WTC11 (cell line): ENCODE data around the gene TIMM21. TPM values are rescaled to one million over a fixed set of nuclear protein-coding genes. Genes with fewer than 3 reads are reported as not detected.

Experiments
- ATAC-seq: fragments of 200-7000 bp; cut with Tn5 transposase; 2 replicates; pipeline ENCODE4 v1.10.0; 2021; ENCODE audit warnings: mild to moderate bottlenecking, moderate library complexity
- CTCF ChIA-PET: fragments of 300-600 bp; sonication (Branson Sonifier 250); formaldehyde crosslinking; loops from one replicate; lab custom pipeline; 2021; ENCODE audit warnings: antibody characterized with exemption; lab: Charles Lee
- POLR2A ChIA-PET: fragments of 350-600 bp; sonication (Branson Sonifier 250); formaldehyde crosslinking; loops from one replicate; lab custom pipeline; 2021; ENCODE audit warnings: antibody characterized with exemption; lab: Charles Lee
- DNase-seq: peaks from one replicate; pipeline ENCODE4 v3.0.0; 2021; ENCODE audit warnings: low spot score
- H3K27ac Mint-ChIP-seq: 2 replicates; pipeline ENCODE4 v1.8.0; 2021; ENCODE audit warnings: mixed read lengths
- H3K27me3 Mint-ChIP-seq: 2 replicates; pipeline ENCODE4 v1.8.0; 2021; ENCODE audit warnings: low read depth, mild to moderate bottlenecking, moderate library complexity, mixed read lengths
- H3K36me3 Mint-ChIP-seq: 2 replicates; pipeline ENCODE4 v1.8.0; 2021; ENCODE audit warnings: mixed read lengths
- H3K4me1 Mint-ChIP-seq: 2 replicates; pipeline ENCODE4 v1.8.0; 2022; ENCODE audit warnings: mixed read lengths
- H3K4me3 Mint-ChIP-seq: 2 replicates; pipeline ENCODE4 v1.8.0; 2021; ENCODE audit warnings: mild to moderate bottlenecking, moderate library complexity, mixed read lengths
- H3K9me3 Mint-ChIP-seq: 2 replicates; pipeline ENCODE4 v1.8.0; 2021; ENCODE audit warnings: mixed read lengths
- ATF6 ChIP-seq: sonication (generic); formaldehyde crosslinking; IDR thresholded peaks from 2 replicates; pipeline ENCODE4 v1.8.1; 2023; ENCODE audit warnings: mild to moderate bottlenecking, missing genetic modification reagents
- CBFB ChIP-seq: sonication (generic); formaldehyde crosslinking; IDR thresholded peaks from 2 replicates; pipeline ENCODE4 v1.8.1; 2022; ENCODE audit warnings: mild to moderate bottlenecking, low read depth, missing genetic modification reagents
- CREM ChIP-seq: sonication (generic); formaldehyde crosslinking; IDR thresholded peaks from 2 replicates; pipeline ENCODE4 v1.8.1; 2022; ENCODE audit warnings: mild to moderate bottlenecking, missing genetic modification reagents, moderate library complexity
- CTCF ChIP-seq: fragments of 200-600 bp; IDR thresholded peaks from 2 replicates; pipeline ENCODE4 v1.8.0; 2022; ENCODE audit warnings: antibody characterized with exemption
- EMX1 ChIP-seq: fragments of 250-450 bp; sonication (Bioruptor Pico); IDR thresholded peaks from 2 replicates; pipeline ENCODE4 v1.8.0; 2021; ENCODE audit warnings: mild to moderate bottlenecking
- ETV6 ChIP-seq: sonication (generic); formaldehyde crosslinking; IDR thresholded peaks from 2 replicates; pipeline ENCODE4 v1.8.1; 2022; ENCODE audit warnings: mild to moderate bottlenecking, missing genetic modification reagents
- FOXJ3 ChIP-seq: sonication (generic); formaldehyde crosslinking; IDR thresholded peaks from 2 replicates; pipeline ENCODE4 v1.9.0; 2021; ENCODE audit warnings: missing genetic modification reagents, mild to moderate bottlenecking, borderline replicate concordance
- FOXK1 ChIP-seq: sonication (generic); formaldehyde crosslinking; IDR thresholded peaks from 2 replicates; pipeline ENCODE4 v1.8.0; 2022; ENCODE audit warnings: mild to moderate bottlenecking, moderate library complexity, missing genetic modification reagents
- GTF2I ChIP-seq: fragments of 250-450 bp; sonication (Bioruptor Pico); conservative IDR thresholded peaks from 2 replicates; pipeline ENCODE4 v1.4.0; 2021; ENCODE audit warnings: mild to moderate bottlenecking
- IRF2 ChIP-seq: sonication (generic); formaldehyde crosslinking; IDR thresholded peaks from 2 replicates; pipeline ENCODE4 v1.8.0; 2022; ENCODE audit warnings: low read depth, missing genetic modification reagents, borderline replicate concordance
- MXD4 ChIP-seq: fragments of 250-450 bp; sonication (Bioruptor Pico); IDR thresholded peaks from 2 replicates; pipeline ENCODE4 v1.8.0; 2021; ENCODE audit warnings: mild to moderate bottlenecking, moderate library complexity, borderline replicate concordance
- NR1H2 ChIP-seq: sonication (generic); formaldehyde crosslinking; IDR thresholded peaks from 2 replicates; pipeline ENCODE4 v1.9.0; 2021; ENCODE audit warnings: mild to moderate bottlenecking, moderate library complexity, missing genetic modification reagents
- SP1 ChIP-seq: sonication (generic); formaldehyde crosslinking; conservative IDR thresholded peaks from 2 replicates; pipeline ENCODE4 v1.8.1; 2022; ENCODE audit warnings: missing genetic modification reagents
- USF1 ChIP-seq: sonication (generic); formaldehyde crosslinking; IDR thresholded peaks from 2 replicates; pipeline ENCODE4 v1.8.0; 2022; ENCODE audit warnings: mild to moderate bottlenecking, missing genetic modification reagents
- ZBTB21 ChIP-seq: sonication (generic); formaldehyde crosslinking; IDR thresholded peaks from 2 replicates; pipeline ENCODE4 v1.8.1; 2023; ENCODE audit warnings: mild to moderate bottlenecking, missing genetic modification reagents, borderline replicate concordance
- ZMAT4 ChIP-seq: fragments of 250-450 bp; sonication (Bioruptor Pico); IDR thresholded peaks from 2 replicates; pipeline ENCODE4 v1.9.0; 2021; ENCODE audit warnings: mild to moderate bottlenecking
- ZNF121 ChIP-seq: sonication (generic); formaldehyde crosslinking; IDR thresholded peaks from 2 replicates; pipeline ENCODE4 v1.8.0; 2023; ENCODE audit warnings: missing genetic modification reagents
- ZNF138 ChIP-seq: sonication (generic); formaldehyde crosslinking; conservative IDR thresholded peaks from 2 replicates; pipeline ENCODE4 v1.8.1; 2022; ENCODE audit warnings: mild to moderate bottlenecking, moderate library complexity, missing genetic modification reagents
- ZNF219 ChIP-seq: sonication (generic); formaldehyde crosslinking; IDR thresholded peaks from 2 replicates; pipeline ENCODE4 v1.8.0; 2023; ENCODE audit warnings: missing genetic modification reagents, mild to moderate bottlenecking, borderline replicate concordance
- ZNF232 ChIP-seq: sonication (generic); formaldehyde crosslinking; IDR thresholded peaks from 2 replicates; pipeline ENCODE4 v1.8.0; 2022; ENCODE audit warnings: mild to moderate bottlenecking, missing genetic modification reagents
- ZNF423 ChIP-seq: fragments of 250-450 bp; sonication (Bioruptor Pico); IDR thresholded peaks from 2 replicates; pipeline ENCODE4 v2.1.2; 2022; ENCODE audit warnings: mild to moderate bottlenecking, moderate library complexity
- ZNF425 ChIP-seq: fragments of 250-450 bp; sonication (Bioruptor Pico); conservative IDR thresholded peaks from 2 replicates; pipeline ENCODE4 v1.9.0; 2021; ENCODE audit warnings: mild to moderate bottlenecking
- total RNA-seq: library from RNA; stranded (reverse); gene quantifications from 3 replicates; pipeline ENCODE4 v1.2.3, GENCODE V29; 2021
- TF ChIP-seq, protein P1 (sequence below): sonication (generic); formaldehyde crosslinking; IDR thresholded peaks from 2 replicates; pipeline ENCODE4 v1.8.0; 2023; ENCODE audit warnings: missing genetic modification reagents

TIMM21 gene
- total RNA-seq, 1 experiment from 2014 or later = 47.7 TPM

DNA sequence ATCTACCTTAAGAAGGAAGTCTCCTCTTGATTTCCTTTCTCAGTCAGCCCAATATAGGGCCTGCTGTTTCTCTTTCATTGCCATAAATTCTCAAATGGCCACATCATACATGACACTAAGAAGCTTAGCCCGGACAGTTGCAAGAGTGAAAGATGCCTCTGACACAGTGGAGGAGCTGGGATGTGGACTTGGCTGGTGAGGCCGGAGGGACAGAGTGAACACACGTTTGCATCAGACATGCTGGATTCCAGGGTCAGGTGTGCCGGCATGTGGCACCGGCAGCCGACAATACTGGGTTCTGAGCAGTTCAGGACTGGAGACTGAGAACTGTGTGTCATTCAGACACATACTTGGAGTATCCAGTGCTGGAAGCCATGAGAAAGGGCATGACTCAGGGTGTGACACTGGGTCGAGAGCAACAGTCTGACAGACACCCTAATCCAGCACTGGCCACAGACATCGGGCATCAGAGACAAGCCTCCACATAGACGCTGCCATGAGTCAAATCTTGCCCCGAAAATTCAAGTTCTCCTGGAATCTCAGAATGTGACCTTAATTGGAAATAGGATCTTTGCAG lies 31.4 kb downstream of the TIMM21 start:
- Mint-ChIP-seq H3K9me3 (peaks cover 9% of the 10 kb centered on the region), H3K4me3 (no peak overlapping the region), H3K27me3 (no peaks in the 10 kb centered on the region; the same call in 1 of the 2 replicates), H3K4me1 (peaks cover 13% of the 10 kb centered on the region), H3K27ac (no peak overlapping the region), H3K36me3 (no peaks in the 10 kb centered on the region)
- no peak for ATAC-seq
- no peak for DNase-seq
- POLR2A ChIA-PET = no interaction called here
- CTCF ChIA-PET = no interaction called here
- TF ChIP-seq MXD4 (CRISPR knock-in tag) (no peak), USF1 (CRISPR knock-in tag) (no peak), ETV6 (no peak), ATF6 (CRISPR knock-in tag) (no peak)
- TF ChIP-seq, all 79 proteins: peak for 0

DNA sequence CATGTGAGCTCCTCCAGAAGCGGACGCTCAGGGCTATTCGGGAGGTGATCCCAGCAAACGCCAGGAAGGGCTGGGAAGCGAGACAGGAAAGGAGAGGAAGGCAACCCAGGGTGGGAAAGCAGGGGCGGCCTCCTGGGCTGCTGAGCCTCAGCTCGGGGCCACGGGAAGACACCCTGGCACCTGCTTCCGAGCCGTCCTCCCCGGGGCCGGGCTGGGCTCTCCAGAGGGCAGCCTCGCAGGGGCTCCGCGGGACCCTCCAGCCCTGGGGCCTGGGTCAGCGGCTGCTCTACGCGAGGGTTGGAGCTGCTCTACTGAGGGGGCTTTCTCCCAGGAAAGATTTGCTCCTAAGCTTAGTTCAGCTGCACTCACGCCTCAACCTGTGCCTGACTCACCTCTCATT lies 34.0 kb downstream of the TIMM21 start:
- ATAC-seq (no peak), DNase-seq (no peak)
- Mint-ChIP-seq H3K36me3 (no peaks in the 10 kb centered on the region), H3K4me1 (peaks cover 16% of the 10 kb centered on the region), H3K4me3 (no peak overlapping the region), H3K27me3 (no peaks in the 10 kb centered on the region; the same call in 1 of the 2 replicates), H3K9me3 (peaks cover 9% of the 10 kb centered on the region), H3K27ac (no peak overlapping the region)
- TF ChIP-seq GTF2I (CRISPR knock-in tag) (no peak), SP1 (CRISPR knock-in tag) (no peak), CBFB (CRISPR knock-in tag) (no peak), ZNF232 (CRISPR knock-in tag) (no peak), ZBTB21 (CRISPR knock-in tag) (no peak), ZNF138 (no peak), EMX1 (CRISPR knock-in tag) (no peak), NR1H2 (CRISPR knock-in tag) (no peak), ZNF425 (no peak), CREM (CRISPR knock-in tag) (no peak), ZMAT4 (CRISPR knock-in tag) (no peak), ZNF423 (CRISPR knock-in tag) (no peak)
- TF ChIP-seq, protein P1, sequence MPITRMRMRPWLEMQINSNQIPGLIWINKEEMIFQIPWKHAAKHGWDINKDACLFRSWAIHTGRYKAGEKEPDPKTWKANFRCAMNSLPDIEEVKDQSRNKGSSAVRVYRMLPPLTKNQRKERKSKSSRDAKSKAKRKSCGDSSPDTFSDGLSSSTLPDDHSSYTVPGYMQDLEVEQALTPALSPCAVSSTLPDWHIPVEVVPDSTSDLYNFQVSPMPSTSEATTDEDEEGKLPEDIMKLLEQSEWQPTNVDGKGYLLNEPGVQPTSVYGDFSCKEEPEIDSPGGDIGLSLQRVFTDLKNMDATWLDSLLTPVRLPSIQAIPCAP = no peak
- ChIA-PET POLR2A (no interaction called here), CTCF (no interaction called here)

DNA sequence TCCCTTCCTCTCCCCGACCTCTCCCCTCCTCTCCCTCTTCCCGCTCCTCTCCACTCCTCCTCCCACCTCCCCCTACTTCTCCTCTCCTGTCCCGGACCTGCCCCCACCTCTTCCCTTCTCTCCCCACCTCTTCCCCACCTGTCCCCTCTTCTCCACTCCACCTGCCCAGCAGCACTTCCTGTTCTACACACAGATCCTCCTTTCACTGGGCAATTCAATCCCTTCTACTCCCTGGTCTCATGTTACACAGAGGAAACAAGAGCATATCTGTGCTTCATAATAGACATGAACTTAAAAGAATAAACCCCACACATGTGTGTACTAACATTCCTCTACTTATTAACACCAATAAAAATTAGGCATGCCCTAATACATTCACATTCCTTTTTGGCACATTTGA lies 34.8 kb downstream of the TIMM21 start:
- peaks cover 16% of the 10 kb centered on the region for H3K4me1 Mint-ChIP-seq
- peaks cover 9% of the 10 kb centered on the region for H3K9me3 Mint-ChIP-seq
- DNase-seq (no peak), ATAC-seq (no peak; the same call in 1 of the 2 replicates)
- no peaks in the 10 kb centered on the region; the same call in 1 of the 2 replicates for H3K27me3 Mint-ChIP-seq
- TF ChIP-seq FOXK1 (no peak), IRF2 (no peak), CTCF (no peak), FOXJ3 (no peak), ZNF219 (CRISPR knock-in tag) (no peak), ZNF121 (CRISPR knock-in tag) (no peak)
- TF ChIP-seq, all 79 proteins: peak for 0
- POLR2A ChIA-PET = no interaction called here
- no peak overlapping the region for H3K4me3 Mint-ChIP-seq
- no peaks in the 10 kb centered on the region for H3K36me3 Mint-ChIP-seq
- no peak overlapping the region for H3K27ac Mint-ChIP-seq
- CTCF ChIA-PET = interaction anchor here (2.4 kb wide), 1 partner anchor 159 kb away, joined by 7 read pairs; no protein-coding TSS in a partner anchor
